ENCODE measurements around the gene PTGS1. TPM values are rescaled to one million over a fixed set of nuclear protein-coding genes. Genes with fewer than 3 reads are reported as not detected.
"Not testable (repeated sequence)": the region's sequence is repeated elsewhere in the genome, so short reads cannot be mapped to it uniquely, and the experiment has no call there.

Gene PTGS1
- total RNA-seq, result 28.3 TPM

DNA sequence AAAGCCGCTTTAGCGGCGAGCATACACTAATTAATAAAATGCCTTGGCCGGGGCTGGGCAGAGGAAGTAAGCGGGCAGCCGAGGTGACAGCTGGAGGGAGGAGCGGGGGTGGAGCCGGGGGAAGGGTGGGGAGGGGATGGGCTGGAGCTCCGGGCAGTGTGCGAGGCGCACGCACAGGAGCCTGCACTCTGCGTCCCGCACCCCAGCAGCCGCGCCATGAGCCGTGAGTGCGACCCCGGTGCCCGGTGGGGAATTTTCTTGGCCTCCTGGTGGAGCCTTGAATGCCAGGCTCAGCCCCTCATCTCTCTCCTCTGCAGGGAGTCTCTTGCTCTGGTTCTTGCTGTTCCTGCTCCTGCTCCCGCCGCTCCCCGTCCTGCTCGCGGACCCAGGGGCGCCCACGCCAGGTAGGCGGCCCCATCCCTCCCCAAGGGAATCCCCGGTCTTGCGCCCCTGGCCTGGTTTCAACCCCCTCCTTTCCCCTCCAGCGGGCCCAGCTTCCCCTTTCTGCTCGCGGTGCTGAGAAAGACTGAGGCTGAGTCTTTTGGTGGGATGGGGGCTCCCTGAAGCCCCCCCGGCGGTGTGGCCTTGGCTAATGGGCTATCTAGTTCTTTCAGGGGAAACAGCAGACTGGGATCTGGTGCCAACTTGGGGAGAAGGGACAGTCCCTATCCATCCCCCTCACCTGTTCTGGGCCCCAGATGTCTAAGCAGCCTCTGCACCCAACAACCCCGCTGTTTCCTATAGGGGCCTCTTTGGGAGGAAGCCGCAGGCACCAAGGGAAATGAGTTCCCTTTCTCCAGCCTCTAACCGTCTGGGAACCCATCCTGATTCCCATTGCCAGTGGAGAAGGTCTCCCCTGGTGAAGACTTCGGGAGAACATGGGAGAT is at the start of gene PTGS1:
Gene PTGS1, plus strand, starts transcription at position 156 of the 887 bp plus-strand sequence. Its CDS starts 61 bp downstream, at position 217.
- no peaks in the 10 kb centered on the region for H3K9me3 ChIP-seq (ENCODE audit: low read depth, low read length)
- H3K4me3 ChIP-seq (ENCODE audit: low read length), result peak within 1 kb of the TSS; percentile 45
- no peaks in the 10 kb centered on the region for H3K27me3 ChIP-seq (ENCODE audit: insufficient read depth, low read length)
- peaks cover 24% of the 10 kb centered on the region for H3K4me1 ChIP-seq (ENCODE audit: insufficient read depth, low read length)

DNA sequence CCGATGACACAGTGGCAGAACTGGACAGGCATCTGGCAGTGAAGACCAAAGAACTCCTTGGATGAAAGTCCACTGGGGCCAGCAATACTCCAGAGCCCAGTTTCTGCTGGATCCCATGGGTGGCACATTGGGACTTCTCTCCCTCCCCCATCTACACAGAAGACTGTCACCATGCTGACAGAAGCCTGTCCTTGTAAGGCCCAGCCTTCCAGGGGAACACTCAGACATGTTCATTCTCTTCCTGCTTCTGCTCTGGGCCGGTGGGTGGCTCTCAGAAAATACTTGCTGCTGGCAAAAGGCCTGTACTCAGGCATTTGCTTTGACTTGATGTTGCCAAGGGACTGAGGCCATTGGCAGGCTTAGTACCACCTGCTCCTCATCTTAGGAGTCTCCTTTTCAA is 48.3 kb upstream of the PTGS1 start:
- H3K9me3 ChIP-seq (ENCODE audit: low read depth, low read length), result no peaks in the 10 kb centered on the region
- no peaks in the 10 kb centered on the region for H3K4me1 ChIP-seq (ENCODE audit: insufficient read depth, low read length)
- H3K27me3 ChIP-seq (ENCODE audit: insufficient read depth, low read length), result no peaks in the 10 kb centered on the region
- no peak overlapping the region for H3K4me3 ChIP-seq (ENCODE audit: low read length)

DNA sequence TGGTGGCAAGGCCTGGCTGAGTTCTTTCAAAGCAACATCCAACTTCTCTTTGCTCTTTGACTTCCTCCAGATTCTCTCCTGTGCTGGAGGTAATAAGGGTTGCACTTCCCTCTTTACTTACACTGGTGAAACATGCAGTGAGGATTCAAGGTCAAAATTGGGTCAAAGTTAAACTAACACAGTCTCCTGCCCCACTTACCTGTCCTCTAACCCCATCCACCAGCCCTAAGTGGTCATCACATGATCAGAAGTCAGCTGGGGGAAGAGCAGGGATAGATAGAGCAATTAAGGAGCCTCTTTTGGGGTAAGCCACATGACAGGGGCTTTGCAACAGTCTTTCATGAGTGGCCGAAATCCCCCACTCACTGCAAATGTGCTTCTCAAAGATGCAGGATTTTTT is 46.2 kb upstream of the PTGS1 start:
- H3K27me3 ChIP-seq (ENCODE audit: insufficient read depth, low read length), result not testable (repeated sequence)

DNA sequence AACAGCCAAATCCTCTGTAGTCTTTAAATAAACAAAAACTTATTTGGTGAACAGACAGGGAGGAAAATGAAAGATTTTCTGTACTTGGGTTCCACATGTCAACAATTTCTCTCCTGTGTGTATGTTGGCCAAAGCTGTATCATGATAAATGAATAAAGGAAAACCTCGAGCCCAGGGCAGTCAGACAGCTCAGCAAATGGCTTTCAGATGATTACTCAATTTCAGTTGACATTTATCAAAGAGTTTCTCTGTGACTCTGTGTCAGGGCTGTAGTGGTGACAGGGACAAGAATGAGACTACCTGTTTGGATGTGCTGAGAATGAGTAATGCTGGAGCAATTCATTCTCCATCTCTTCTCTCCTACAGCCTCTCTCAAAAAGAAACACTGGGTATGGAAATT is 45.7 kb upstream of the PTGS1 start:
- Histone ChIP-seq H3K27me3 (ENCODE audit: insufficient read depth, low read length) (no peaks in the 10 kb centered on the region), H3K9me3 (ENCODE audit: low read depth, low read length) (no peaks in the 10 kb centered on the region), H3K4me3 (ENCODE audit: low read length) (no peak overlapping the region), H3K4me1 (ENCODE audit: insufficient read depth, low read length) (no peaks in the 10 kb centered on the region)

More for the DNA sequence above, 46.2 kb upstream of the PTGS1 start:
- not testable (repeated sequence) for H3K9me3 ChIP-seq (ENCODE audit: low read depth, low read length); H3K4me1 ChIP-seq (ENCODE audit: insufficient read depth, low read length); H3K4me3 ChIP-seq (ENCODE audit: low read length)

DNA sequence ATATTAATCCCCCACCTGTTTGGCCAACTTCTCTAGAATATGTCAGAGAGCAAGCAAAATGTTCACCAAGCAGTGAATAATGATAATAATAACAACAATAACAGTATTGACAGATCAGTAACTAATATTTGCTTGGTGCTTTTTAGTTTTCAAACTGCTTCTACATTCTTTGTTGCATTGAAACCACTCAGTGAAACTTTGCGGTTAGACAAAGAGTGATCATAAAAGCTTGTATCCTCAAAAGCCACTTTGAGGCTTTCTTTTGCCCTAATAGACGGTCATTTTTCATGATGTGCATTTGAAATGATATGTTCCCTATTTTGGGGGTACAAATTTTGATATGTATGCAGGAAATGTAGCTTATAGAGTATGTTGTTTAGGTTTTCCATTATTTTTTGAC is 43.6 kb upstream of the PTGS1 start:
- no peaks in the 10 kb centered on the region for H3K4me1 ChIP-seq (ENCODE audit: insufficient read depth, low read length)
- H3K27me3 ChIP-seq (ENCODE audit: insufficient read depth, low read length), result no peaks in the 10 kb centered on the region
- H3K9me3 ChIP-seq (ENCODE audit: low read depth, low read length), result no peaks in the 10 kb centered on the region
- no peak overlapping the region for H3K4me3 ChIP-seq (ENCODE audit: low read length)

DNA sequence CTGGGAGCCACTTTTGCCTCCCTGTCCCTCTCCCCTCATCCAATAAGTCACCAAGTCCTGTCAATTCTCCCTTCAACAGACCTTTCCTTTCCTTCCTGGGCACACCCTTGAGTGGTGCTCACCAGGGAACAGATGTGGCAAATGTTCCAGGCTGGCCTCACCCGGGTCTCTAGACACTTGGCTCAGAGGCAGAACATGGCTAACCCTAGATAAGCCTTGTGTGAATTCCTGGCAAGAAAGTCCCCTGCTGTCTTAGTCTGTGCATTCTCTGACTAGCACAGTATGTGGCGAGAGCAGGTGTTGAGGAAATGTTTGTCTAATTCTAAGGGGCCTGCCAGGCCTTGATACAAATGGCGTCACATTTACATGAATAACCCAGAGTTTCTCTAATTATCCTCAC is 41.2 kb upstream of the PTGS1 start:
- H3K4me3 ChIP-seq (ENCODE audit: low read length), result no peak overlapping the region
- no peaks in the 10 kb centered on the region for H3K27me3 ChIP-seq (ENCODE audit: insufficient read depth, low read length)
- no peaks in the 10 kb centered on the region for H3K4me1 ChIP-seq (ENCODE audit: insufficient read depth, low read length)
- H3K9me3 ChIP-seq (ENCODE audit: low read depth, low read length), result no peaks in the 10 kb centered on the region

DNA sequence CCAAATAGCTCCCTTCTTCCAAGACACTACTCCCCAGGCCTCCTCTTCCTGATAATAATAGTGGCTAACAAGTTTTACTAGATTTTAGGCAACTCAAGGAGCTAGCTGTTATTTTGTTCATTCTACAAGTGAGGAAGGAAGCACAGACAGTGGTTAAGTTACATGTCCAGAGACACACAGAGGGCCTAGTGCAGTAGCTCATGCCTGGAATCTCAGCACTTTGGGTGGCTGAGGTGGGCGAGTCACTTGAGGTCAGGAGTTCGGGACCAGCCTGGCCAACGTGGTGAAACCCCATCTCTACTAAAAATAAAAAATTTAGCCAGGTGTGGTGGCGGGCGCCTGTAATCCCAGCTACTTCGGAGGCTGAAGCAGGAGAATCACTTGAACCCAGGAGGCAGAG is 40.4 kb upstream of the PTGS1 start:
- H3K4me1 ChIP-seq (ENCODE audit: insufficient read depth, low read length); H3K4me3 ChIP-seq (ENCODE audit: low read length); H3K27me3 ChIP-seq (ENCODE audit: insufficient read depth, low read length); H3K9me3 ChIP-seq (ENCODE audit: low read depth, low read length): not testable (repeated sequence)

DNA sequence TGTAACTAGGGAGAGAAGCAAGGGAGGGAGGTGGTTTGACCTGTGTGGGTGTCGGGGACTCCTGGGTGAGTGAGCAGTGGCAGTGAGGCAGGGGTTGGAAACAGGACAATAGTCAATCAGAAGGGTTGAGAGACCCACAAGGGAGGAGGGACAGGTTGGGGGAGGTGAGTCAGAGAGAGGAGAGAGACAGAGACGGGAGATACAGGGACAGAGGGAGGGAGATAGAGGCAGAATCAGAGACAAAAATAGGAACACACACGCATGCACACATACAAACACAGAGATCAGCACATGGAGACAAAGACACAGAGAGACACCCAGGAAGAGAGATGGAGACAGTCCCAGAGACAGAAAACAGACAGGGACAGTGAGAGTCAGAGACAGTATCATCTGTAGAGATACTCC is 39.3 kb upstream of the PTGS1 start:
- Histone ChIP-seq H3K9me3 (ENCODE audit: low read depth, low read length) (no peaks in the 10 kb centered on the region), H3K4me3 (ENCODE audit: low read length) (no peak overlapping the region), H3K4me1 (ENCODE audit: insufficient read depth, low read length) (no peaks in the 10 kb centered on the region), H3K27me3 (ENCODE audit: insufficient read depth, low read length) (no peaks in the 10 kb centered on the region)

DNA sequence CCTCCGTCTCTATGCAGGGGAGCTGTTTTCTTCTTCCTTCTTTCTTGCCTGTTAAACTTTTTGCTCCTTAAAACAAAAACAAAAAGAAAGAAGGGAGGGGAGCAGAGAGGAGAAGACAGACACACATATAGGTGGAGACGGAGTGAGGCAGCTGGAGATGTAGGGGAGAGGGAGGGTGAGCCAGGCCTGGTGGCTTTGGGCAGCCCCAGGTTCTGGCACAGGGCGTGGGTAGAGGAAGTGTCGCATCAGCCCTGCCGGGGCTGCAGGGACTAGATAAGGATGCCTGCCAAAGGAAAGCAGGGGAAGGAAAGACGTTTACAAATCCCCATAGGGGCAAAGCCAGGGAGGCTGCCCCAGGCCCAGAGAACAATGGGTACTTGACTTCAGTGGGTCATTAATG is 38.7 kb upstream of the PTGS1 start:
- Histone ChIP-seq H3K4me1 (ENCODE audit: insufficient read depth, low read length) (no peaks in the 10 kb centered on the region), H3K4me3 (ENCODE audit: low read length) (no peak overlapping the region), H3K27me3 (ENCODE audit: insufficient read depth, low read length) (no peaks in the 10 kb centered on the region), H3K9me3 (ENCODE audit: low read depth, low read length) (no peaks in the 10 kb centered on the region)

DNA sequence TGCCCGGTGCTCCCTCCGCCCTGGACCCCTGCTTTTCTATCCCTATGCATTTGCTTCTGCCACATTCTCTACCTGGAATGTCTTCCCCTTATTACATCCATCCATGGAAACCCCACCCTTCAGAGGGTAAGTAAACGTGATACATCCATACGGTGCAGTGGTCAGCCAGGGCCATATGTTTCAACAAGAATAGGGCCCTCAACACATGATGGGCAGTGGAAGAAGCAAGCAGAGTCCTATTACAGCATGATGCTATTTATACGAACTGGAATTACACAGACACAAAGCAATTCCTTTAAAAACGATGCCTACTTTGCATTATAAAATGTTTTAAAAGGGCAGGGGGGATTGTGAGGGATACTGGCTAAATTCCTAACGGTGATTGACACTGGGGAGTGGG is 38.2 kb upstream of the PTGS1 start:
- H3K4me1 ChIP-seq (ENCODE audit: insufficient read depth, low read length), result no peaks in the 10 kb centered on the region
- no peaks in the 10 kb centered on the region for H3K27me3 ChIP-seq (ENCODE audit: insufficient read depth, low read length)
- no peak overlapping the region for H3K4me3 ChIP-seq (ENCODE audit: low read length)
- no peaks in the 10 kb centered on the region for H3K9me3 ChIP-seq (ENCODE audit: low read depth, low read length)

DNA sequence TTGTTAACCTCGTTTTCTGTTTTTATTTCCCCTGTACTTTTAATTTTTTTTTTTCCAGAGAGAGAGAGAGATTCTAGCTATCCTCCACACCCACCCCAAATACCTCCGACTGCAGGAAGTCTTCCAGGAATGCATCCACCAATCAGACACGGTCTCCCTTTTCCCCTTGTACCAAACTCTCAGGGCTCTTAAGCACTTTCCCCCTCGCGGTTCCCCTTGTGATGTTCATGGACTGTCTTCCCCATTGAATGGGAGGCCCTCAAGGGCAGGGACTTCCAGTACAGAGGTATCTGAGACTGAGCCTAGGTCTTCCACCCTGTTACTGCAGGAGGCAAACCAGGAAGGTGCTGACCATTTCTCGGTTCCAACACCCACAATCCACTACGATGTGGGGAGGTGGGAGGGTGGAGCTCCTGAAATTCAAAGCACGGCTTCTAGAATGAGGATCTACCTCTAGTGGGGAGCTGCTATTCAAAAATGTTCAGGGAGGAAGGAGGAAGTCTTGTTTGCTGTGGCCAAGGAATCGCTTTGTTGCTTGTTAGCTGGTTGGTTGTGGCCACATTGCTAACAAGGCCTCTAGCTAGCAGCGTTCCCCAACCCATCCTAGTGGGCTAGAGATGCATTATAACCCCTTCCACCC is 37.5 kb upstream of the PTGS1 start:
- H3K4me3 ChIP-seq (ENCODE audit: low read length), result no peak overlapping the region
- no peaks in the 10 kb centered on the region for H3K9me3 ChIP-seq (ENCODE audit: low read depth, low read length)
- no peaks in the 10 kb centered on the region for H3K27me3 ChIP-seq (ENCODE audit: insufficient read depth, low read length)
- no peaks in the 10 kb centered on the region for H3K4me1 ChIP-seq (ENCODE audit: insufficient read depth, low read length)

DNA sequence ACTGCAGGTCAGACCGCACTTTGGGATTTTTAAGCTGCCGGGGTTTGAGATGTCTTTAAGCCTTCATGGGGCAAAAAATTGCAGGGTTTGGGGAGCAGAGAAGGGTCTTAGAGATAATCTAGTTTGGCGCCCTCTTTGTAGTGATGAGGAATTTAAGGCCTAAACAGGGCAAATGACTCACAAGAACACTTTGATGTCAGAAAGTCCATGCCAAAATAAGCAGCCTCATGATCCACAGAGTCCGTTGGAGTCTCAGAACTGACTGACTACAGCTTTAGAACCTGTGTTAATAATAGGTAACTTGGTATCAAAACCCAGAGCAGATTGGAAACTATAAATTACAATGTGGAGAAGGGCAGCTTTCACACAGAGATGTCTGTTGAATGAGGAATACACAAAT is 35.9 kb upstream of the PTGS1 start:
- Histone ChIP-seq H3K27me3 (ENCODE audit: insufficient read depth, low read length) (no peaks in the 10 kb centered on the region), H3K4me1 (ENCODE audit: insufficient read depth, low read length) (no peaks in the 10 kb centered on the region), H3K9me3 (ENCODE audit: low read depth, low read length) (no peaks in the 10 kb centered on the region), H3K4me3 (ENCODE audit: low read length) (no peak overlapping the region)

DNA sequence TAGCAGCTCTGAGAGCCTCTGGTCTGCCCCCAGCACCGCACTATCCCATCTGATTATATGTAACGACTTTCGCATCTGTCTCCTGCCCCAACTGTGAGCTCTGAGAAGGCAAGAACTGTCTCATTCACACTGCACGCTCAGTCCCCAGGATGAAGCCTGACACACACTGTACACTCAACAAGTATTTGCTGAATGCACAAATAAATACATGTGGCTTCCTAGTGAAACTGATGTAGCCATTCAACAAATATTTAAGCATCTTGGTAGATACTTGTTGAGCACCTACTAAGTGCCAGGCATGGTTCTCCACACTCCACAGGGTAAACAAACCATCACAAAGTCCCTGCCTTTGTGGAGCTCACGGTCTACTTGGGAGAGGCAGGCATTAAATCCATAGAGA is 34.6 kb upstream of the PTGS1 start:
- no peaks in the 10 kb centered on the region for H3K27me3 ChIP-seq (ENCODE audit: insufficient read depth, low read length)
- no peak overlapping the region for H3K4me3 ChIP-seq (ENCODE audit: low read length)
- no peaks in the 10 kb centered on the region for H3K4me1 ChIP-seq (ENCODE audit: insufficient read depth, low read length)
- H3K9me3 ChIP-seq (ENCODE audit: low read depth, low read length), result no peaks in the 10 kb centered on the region

DNA sequence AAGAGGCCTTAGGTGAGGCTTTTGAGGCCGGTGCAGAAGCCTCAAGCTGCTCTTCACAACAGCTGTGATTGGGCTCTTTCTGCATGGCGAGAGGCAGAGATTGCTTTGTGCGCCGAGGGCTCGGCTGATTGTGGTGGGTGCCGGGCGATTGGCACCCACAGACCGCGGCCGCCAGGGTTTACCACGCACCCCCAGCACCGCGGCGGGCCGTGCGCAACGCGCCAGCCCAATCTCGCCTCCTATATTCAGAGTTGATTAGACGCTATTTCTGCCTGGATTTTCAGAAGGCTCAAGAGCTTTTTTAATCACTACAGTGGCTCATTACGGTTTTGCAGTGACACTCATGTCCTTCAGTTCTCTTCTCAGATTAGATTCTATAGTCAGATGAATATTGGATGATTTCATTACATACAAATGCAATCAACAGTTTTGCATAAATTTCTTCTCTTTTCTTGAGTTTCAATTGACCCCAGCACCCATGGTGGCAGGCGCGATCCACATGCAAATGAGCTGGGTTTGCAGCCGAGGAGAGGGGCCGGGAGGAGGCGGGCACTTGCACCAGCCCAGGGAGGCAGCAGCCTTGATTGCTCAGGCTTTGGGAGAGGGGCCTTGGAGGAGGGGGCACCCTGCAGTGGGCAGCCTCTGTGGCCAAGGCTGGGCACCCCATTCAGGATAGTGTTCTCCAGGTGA is 33.8 kb upstream of the PTGS1 start:
- Histone ChIP-seq H3K4me1 (ENCODE audit: insufficient read depth, low read length) (no peaks in the 10 kb centered on the region), H3K9me3 (ENCODE audit: low read depth, low read length) (no peaks in the 10 kb centered on the region), H3K4me3 (ENCODE audit: low read length) (no peak overlapping the region), H3K27me3 (ENCODE audit: insufficient read depth, low read length) (no peaks in the 10 kb centered on the region)

DNA sequence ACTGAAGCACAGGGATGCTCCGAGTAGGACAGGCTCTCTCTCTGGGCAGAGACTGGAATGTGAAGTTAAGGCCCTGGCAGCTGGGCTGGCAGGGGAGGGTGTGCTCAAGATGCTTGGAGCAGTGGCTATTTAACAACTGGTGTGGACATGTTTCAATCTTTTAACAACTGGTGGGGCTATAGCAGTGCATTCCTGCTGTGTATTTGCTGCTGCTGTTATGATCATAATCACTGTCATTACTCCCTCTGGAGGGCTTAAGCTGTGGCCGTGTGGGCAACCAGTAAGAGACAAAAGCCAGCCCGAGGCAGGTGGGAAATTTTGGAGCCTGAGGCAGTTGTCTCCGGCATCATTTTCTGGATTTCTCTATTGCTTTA is 33.3 kb upstream of the PTGS1 start:
- Histone ChIP-seq H3K4me1 (ENCODE audit: insufficient read depth, low read length) (no peaks in the 10 kb centered on the region), H3K9me3 (ENCODE audit: low read depth, low read length) (no peaks in the 10 kb centered on the region), H3K4me3 (ENCODE audit: low read length) (no peak overlapping the region), H3K27me3 (ENCODE audit: insufficient read depth, low read length) (no peaks in the 10 kb centered on the region)
